ENCODE results near the gene DMRT1.
"Not testable (repeated sequence)": the region's sequence is repeated elsewhere in the genome, so short reads cannot be mapped to it uniquely, and the experiment has no call there.

Gene DMRT1

DNA sequence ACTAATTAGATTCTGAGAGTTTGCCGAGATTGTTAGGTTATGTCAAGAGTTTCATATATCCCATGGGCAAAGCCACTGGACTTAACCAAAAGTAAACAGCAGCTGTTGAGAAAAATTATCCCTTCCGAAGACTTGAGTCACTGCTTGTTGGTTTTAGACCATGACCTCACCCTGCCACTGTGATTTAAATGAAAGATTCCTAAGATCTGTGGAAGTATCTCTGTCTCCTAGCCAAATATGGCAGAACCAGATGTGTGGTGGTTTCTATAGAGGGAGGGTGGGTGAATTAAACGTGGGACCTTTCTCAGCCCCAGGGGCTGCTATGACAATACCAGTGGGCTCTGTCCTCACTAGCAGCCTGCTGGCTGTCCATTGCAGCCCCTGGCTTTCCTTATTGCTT is 154.3 kb downstream of the DMRT1 start:
- no peak for DNase-seq (ENCODE audit: low read depth in 2 of 2)

DNA sequence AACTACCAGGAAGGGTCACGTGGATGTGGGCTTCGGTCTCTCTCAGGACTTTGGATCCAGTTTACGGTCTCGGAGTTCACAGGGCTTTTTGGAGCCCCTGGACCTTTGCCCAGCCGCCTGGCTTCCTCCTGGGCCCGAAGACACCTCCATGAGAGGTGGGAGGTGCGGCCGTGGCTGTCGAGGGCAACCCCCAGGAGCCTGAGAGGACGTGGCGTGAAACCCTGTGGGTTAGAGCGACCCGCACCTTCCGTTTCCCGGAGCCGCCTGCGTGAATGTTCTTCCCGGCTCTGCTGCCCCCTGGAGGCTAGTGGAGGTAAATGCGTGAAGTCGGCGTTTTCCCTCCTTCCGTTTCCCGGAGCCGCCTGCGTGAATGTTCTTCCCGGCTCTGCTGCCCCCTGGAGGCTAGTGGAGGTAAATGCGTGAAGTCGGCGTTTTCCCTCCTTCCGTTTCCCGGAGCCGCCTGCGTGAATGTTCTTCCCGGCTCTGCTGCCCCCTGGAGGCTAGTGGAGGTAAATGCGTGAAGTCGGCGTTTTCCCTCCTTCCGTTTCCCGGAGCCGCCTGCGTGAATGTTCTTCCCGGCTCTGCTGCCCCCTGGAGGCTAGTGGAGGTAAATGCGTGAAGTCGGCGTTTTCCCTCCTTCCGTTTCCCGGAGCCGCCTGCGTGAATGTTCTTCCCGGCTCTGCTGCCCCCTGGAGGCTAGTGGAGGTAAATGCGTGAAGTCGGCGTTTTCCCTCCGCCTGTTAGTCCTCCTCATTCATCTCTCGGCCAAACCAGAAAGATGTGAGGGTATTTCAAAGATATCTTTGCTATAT is 157.0 kb downstream of the DMRT1 start:
- not testable (repeated sequence) for DNase-seq (ENCODE audit: low read depth in 2 of 2)

DNA sequence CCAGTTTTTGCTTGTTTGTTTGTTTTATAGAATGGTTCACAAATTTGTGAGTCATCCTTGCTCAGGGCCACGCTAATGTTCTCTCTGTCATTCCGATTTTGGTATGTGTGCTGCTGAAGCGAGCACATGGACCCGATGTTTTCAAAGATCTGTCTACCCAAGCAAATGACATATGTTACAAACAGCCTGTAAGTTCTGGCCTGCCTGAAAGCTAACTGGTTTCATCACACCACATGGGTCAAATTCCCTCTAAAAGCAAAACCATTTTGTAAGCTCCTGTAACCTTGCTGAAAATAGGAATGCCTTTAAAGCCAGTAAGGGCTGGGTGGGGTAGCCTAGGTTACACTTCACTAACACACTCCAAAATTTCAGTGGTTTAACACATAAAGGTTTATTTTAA is 160.3 kb downstream of the DMRT1 start:
- no peak for DNase-seq (ENCODE audit: low read depth in 2 of 2)

DNA sequence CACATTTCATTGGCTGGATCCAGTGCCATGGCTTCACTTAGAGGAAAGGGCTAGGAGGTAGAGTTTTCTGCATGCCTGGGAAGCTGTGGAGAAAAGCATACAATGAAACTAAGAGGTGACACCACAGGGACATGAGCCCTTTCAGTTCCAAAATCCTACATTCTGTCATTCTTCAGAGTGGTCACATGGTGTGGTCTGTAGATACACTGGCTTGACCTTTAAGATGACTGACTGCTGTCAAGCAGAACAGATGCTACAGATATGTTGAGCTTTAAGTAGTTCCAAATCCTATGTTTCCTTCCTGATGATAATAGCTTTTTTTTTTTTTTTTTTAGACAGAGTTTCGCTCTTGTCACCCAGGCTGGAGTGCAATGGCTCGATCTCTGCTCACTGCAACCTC is 161.2 kb downstream of the DMRT1 start:
- no peak for DNase-seq (ENCODE audit: low read depth in 2 of 2)

DNA sequence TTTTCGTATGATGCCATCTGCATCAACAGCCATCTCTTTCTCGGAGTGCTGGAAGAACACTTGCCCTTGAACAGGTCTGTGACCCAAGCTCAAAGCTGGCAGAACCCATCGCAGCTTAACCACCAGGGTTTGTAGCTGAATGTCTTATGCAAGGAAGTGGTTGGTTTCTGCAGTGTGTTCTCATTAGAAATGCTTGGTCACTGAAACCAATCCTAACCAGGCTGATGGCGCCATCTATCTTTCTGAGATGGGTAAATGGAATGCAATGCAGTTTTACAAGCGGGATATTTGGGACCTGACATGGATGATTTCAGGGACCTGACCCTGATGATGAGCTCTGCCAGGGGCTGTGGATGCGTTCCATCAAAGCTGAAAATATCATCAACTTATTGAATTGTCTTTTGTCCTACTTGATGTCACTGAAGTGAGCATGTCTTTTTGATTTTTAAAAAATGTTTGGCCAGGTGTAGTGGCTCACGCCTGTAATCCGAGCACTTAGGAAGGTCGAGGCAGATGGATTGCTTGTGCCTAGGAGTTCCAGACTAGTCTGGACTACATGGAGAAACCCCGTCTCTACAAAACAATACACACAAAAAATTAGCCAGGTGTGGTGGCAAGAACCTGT is 163.7 kb downstream of the DMRT1 start:
- DNase-seq (ENCODE audit: low read depth in 2 of 2), result no peak

DNA sequence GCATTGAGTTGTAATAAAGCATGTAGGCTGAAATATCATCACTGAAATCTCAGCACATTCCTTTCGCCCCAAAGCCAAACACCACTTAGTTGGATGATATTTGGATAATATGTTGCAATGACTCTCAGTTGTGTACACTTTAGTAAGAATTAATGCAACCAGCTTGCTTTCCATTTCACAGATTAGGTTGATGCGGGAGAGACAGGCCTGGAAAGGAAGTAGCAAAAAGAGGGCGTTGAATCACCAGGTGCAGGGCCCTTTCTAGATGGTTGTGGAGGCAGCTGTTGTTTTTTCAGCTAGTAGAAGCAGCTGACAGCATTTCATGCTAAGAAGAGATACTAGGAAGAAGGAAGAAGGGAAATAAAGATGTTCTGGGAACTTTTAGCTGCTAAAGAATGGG is 165.8 kb downstream of the DMRT1 start:
- DNase-seq (ENCODE audit: low read depth in 2 of 2), result no peak

DNA sequence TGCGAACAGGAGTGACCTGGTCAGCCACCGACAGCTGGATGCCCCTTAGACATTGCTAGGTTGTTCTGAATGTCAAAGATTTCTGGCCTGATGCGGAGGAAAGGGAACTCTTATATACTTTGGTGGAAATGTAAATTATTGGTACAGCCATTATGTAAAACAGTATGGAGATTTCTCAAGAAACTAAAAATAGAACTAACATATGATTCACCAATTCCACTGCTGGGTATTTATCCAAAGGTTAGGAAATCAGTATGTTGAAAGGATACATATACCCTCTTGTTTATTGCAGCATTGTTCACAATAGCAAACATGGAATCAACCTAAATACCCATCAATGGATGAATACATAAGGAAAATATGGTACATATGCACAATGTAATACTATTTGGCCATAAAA is 166.7 kb downstream of the DMRT1 start:
- no peak for DNase-seq (ENCODE audit: low read depth in 2 of 2)

DNA sequence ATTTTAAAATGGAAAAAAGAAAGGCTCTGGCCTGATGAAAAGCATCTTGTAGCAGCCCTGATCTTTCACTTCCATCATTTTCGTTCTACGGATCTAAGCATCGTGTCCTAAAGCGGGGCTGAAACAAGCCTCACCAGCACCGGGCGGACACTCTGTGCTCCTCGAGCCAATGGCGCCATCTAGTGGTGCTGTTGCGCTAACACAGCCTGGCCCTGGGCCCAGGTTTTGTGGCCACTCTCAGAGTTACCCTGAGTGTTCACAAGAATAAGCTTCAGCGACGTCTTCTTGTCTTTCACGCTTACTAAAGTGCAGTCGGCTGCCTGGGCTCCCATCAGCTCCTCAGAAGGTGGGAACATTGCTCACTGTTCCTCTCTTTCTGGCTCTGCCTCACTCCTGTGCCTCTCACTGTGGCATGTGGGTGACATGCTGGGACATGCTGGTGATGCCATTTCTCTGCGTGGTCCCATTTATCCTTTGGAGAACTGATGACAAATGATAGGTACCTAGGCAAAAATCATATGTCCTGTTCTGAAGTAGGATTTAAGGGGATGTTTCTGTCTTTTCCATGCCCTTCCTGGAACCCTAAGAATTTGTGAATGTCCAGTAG is 167.7 kb downstream of the DMRT1 start:
- peak; percentile 41 to 66 for DNase-seq (ENCODE audit: low read depth in 2 of 2)

DNA sequence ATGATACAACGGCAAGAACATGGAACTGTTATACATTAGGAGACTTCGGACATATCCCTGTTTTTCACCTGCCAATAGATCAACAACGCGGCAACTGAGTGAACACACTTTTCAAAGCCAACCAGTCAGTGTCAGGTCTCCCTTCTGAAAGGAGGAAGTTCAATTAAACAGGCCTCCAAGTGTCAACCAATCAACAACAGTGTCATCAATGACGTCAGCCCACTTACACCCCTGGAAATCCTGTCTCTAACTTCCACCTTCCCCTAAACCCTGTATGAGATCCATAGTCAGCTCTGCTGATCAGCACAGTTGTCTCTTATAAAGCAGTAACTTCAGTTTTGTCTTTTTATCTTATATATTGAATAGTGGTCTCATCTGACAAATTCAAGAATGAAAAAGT is 171.5 kb downstream of the DMRT1 start:
- DNase-seq (ENCODE audit: low read depth in 2 of 2), result no peak

DNA sequence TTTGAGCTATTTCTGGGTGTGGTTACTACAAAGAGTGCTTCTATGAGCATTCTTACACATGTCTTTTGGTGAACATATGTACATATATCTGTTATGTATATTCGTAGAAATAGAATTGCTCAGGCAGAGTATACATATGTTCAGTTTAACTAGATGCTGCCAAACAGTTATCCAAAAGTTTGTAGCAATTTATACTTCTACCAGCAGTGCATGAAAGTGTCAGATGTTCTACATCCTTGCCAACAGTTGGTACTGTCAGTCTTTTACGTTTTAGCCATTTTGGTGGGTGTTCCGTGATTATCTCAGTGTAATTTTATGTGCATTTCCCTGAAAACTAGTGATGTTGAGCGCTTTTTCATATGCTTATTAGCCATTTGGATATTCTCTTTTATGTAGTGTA is 172.7 kb downstream of the DMRT1 start:
- no peak for DNase-seq (ENCODE audit: low read depth in 2 of 2)

DNA sequence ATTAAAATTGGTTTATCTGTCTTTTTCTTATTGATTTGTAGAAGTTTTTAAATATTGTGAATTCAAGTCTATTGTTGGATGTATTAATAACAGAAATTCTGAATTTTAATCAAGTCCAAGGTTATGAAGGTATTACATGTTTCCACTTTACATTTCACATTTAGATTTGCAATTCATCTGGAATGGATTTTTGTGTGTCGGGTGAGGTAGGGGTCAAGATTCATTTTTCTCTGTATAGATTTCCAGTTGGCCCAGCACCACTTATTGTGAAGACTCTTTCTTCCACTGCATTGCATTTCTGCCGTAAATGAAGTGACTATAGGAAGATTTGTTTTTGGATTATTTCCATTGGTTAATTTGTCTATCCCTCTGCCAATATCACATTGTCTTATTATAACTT is 173.1 kb downstream of the DMRT1 start:
- no peak for DNase-seq (ENCODE audit: low read depth in 2 of 2)

DNA sequence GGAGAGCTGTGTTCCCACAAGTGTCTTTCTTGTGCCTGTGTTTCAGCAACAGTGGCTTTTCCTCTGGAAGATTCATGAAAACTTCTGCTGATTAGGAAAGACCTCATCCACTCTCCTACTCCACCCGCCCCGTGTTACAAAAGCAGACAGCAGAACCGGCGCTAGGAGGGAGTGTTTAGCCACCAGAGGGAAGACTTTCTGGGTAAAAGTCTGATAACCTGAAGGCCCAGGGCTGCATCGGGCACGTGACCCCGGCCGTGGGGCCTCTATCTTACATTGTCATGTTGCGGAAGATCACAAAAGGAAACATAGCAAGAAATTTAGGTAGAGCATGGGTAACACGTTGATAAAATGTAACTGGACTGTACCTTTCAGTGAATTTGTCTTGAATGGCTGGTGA is 176.6 kb downstream of the DMRT1 start:
- DNase-seq (ENCODE audit: low read depth in 2 of 2), result no peak

Data from stimulated activated CD4-positive, alpha-beta T cell treated with anti-CD3 and anti-CD28 coated beads, Interleukin-1b, Interleukin-23, amount 100 ng/mL, for 4 hours (primary cell).